ENCODE results near the gene MEGF10.

DNA sequence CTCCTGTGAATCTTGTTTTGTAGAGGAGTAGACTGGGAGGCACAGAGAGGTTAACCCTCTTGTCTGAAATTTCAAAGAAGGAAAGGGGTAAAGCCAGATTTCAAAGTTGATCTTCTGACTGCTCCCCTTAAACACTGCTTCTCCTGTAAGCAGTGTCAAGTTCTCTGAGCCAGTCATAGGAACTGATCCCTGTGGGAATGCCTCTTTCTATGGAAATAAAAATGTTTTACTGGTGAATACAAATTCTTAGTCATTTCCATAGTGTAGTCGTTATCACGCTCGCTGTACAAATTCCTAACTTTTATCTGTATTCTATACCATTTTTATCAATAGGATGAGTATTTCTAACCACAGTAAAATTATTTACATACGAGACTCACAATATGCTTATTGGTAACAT lies 160.5 kb downstream of the MEGF10 start:
- TF ChIP-seq, protein P1, sequence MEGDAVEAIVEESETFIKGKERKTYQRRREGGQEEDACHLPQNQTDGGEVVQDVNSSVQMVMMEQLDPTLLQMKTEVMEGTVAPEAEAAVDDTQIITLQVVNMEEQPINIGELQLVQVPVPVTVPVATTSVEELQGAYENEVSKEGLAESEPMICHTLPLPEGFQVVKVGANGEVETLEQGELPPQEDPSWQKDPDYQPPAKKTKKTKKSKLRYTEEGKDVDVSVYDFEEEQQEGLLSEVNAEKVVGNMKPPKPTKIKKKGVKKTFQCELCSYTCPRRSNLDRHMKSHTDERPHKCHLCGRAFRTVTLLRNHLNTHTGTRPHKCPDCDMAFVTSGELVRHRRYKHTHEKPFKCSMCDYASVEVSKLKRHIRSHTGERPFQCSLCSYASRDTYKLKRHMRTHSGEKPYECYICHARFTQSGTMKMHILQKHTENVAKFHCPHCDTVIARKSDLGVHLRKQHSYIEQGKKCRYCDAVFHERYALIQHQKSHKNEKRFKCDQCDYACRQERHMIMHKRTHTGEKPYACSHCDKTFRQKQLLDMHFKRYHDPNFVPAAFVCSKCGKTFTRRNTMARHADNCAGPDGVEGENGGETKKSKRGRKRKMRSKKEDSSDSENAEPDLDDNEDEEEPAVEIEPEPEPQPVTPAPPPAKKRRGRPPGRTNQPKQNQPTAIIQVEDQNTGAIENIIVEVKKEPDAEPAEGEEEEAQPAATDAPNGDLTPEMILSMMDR (IDR thresholded peaks at IDR 0.05), result no peak
- no peak for TF ChIP-seq POLR2A (IDR thresholded peaks at IDR 0.05)
